Thymus (tissue), 2 donors: Measurements from ENCODE around the gene ZNHIT1. TPM values are rescaled to one million over a fixed set of nuclear protein-coding genes. Genes with fewer than 3 reads are reported as not detected.

ENCODE experiments used
- polyA plus RNA-seq: library from polyadenylated mRNA; stranded (reverse); fragments of 200-250 nt; gene quantifications from one replicate; pipeline ENCODE4 v1.2.3, GENCODE V29; 2013
- total RNA-seq: library from RNA; stranded (reverse); fragments of 120-200 nt; gene quantifications from one replicate; pipeline ENCODE4 v1.2.4, GENCODE V29; 2013
- donor health status: healthy.

Gene ZNHIT1
- total and polyA plus RNA-seq, 2 donors, result 68.3 to 103 TPM

Other genes starting within 250 kb of the ZNHIT1 start
- 0.57 TPM for gene MUC12, start 248.6 kb upstream of the ZNHIT1 start, total RNA-seq
- gene MUC12, start 248.6 kb upstream of the ZNHIT1 start, polyA plus RNA-seq, result 1.4 TPM
- under 0.01 TPM for gene MUC17, start 198.1 kb upstream of the ZNHIT1 start, total RNA-seq
- under 0.01 TPM for gene MUC17, start 198.1 kb upstream of the ZNHIT1 start, polyA plus RNA-seq
- gene TRIM56, start 132.7 kb upstream of the ZNHIT1 start, total RNA-seq, result 6.9 TPM
- gene TRIM56, start 132.7 kb upstream of the ZNHIT1 start, polyA plus RNA-seq, result 12.8 TPM
- 2.1 TPM for gene SERPINE1, start 91.1 kb upstream of the ZNHIT1 start, total RNA-seq
- gene SERPINE1, start 91.1 kb upstream of the ZNHIT1 start, polyA plus RNA-seq, result 7.3 TPM
- 27.9 TPM for gene AP1S1, start 63.7 kb upstream of the ZNHIT1 start, total RNA-seq
- 48.5 TPM for gene AP1S1, start 63.7 kb upstream of the ZNHIT1 start, polyA plus RNA-seq
- 0.05 TPM for gene VGF, start 52.6 kb upstream of the ZNHIT1 start, total RNA-seq
- 0.52 TPM for gene VGF, start 52.6 kb upstream of the ZNHIT1 start, polyA plus RNA-seq
- not detected for gene NAT16, start 37.9 kb upstream of the ZNHIT1 start, total RNA-seq
- not detected for gene NAT16, start 37.9 kb upstream of the ZNHIT1 start, polyA plus RNA-seq
- not detected for gene MOGAT3, start 17.1 kb upstream of the ZNHIT1 start, total RNA-seq
- gene MOGAT3, start 17.1 kb upstream of the ZNHIT1 start, polyA plus RNA-seq, result 0.11 TPM
- 7.1 TPM for gene PLOD3, start 584 bp upstream of the ZNHIT1 start, total RNA-seq
- 32.0 TPM for gene PLOD3, start 584 bp upstream of the ZNHIT1 start, polyA plus RNA-seq
- 4.6 TPM for gene CLDN15, start 19.6 kb downstream of the ZNHIT1 start, total RNA-seq
- 34.2 TPM for gene CLDN15, start 19.6 kb downstream of the ZNHIT1 start, polyA plus RNA-seq
- gene FIS1, start 26.9 kb downstream of the ZNHIT1 start, total RNA-seq, result 188 TPM
- gene FIS1, start 26.9 kb downstream of the ZNHIT1 start, polyA plus RNA-seq, result 148 TPM
- gene IFT22, start 103.6 kb downstream of the ZNHIT1 start, total RNA-seq, result 17.8 TPM
- 19.7 TPM for gene IFT22, start 103.6 kb downstream of the ZNHIT1 start, polyA plus RNA-seq
- gene COL26A1, start 144.7 kb downstream of the ZNHIT1 start, total RNA-seq, result 3.0 TPM
- gene COL26A1, start 144.7 kb downstream of the ZNHIT1 start, polyA plus RNA-seq, result 0.41 TPM